ENCODE data around the gene UBE2H. TPM values are rescaled to one million over a fixed set of nuclear protein-coding genes. Genes with fewer than 3 reads are reported as not detected.

The UBE2H gene
- polyA plus RNA-seq, 1 of the 3 experiments (the other 2 are of a cell fraction) = 129 TPM

DNA sequence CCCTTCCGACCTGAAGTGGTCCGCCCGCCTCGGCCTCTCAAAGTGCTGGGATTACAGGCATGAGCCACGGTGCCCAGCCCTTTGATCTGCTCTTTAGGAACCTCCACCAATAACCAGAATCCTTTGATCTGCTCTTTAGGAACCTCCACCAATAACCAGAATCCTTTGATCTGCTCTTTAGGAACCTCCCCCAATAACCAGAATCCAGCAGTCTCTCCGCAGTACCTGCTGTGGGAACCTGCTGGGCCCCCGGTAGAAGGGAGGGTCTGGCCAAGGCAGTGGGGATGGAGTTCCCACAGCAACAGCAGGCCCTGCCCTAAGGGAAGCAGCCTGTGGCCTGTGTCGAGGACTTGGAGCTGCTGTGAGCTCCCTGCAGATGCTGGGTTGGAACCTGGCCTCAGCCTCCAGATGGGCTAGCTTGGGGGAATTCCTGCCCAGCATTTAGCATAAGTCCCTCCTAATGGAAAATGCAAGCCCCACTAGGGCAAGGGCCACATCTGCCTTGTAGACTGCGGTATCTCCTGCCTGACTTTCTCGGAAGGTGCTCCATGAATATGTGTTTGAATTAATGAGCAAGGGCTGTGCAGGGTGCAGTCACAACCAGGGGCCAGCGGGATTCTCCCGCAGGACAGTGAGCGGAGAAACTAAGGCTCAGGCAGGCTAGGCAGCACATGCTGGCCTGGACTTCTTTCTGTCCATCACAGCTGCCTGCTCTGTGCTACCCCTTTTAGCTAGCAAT is 165.8 kb downstream of the UBE2H start:
- Histone ChIP-seq H4K20me1 (ENCODE audit: insufficient read depth) (no peaks in the 10 kb centered on the region), H2AFZ (ENCODE audit: low read depth) (no peak overlapping the region), H3K79me2 (ENCODE audit: insufficient read depth) (no peaks in the 10 kb centered on the region), H3F3A (replicated peaks; ENCODE audit: insufficient read depth) (peaks cover 4% of the 10 kb centered on the region), H3K4me3 (ENCODE audit: low read depth in 2 of 2, low read length in 1 of 2) (no peak overlapping the region), H3K27me3 (ENCODE audit: insufficient read depth) (peaks cover 19% of the 10 kb centered on the region), H3K9ac (no peak overlapping the region), H3K36me3 (replicated peaks in 1 of 2; ENCODE audit: control insufficient read depth in 1 of 2, insufficient read depth in 2 of 2, low read length in 1 of 2) (no peaks in the 10 kb centered on the region), H3K9me2 (no peaks in the 10 kb centered on the region), H3K27ac (ENCODE audit: low read depth in 2 of 2, low read length in 1 of 2) (no peak overlapping the region), H3K9me3 (no peaks in the 10 kb centered on the region), H3K4me1 (ENCODE audit: control insufficient read depth in 1 of 2, insufficient read depth in 2 of 2, low read depth in 1 of 2, low read length in 1 of 2) (peaks cover 13 to 21% of the 10 kb centered on the region in 2 experiments; a peak in 2 of 4 replicates), H3K4me2 (no peak overlapping the region)
- POLR2A ChIA-PET = interaction anchor here (0.6 kb wide), 1 partner anchor 13 kb away, joined by 3 read pairs; no protein-coding TSS in a partner anchor
- TF ChIP-seq RAD21 (IDR thresholded peaks at IDR 0.05; ENCODE audit: low read length) = no peak
- TF ChIP-seq CTCF (IDR thresholded peaks at IDR 0.05) = no peak
- TF ChIP-seq FOXJ3 (CRISPR knock-in tag; IDR thresholded peaks at IDR 0.05) = no peak
- TF ChIP-seq JUND (IDR thresholded peaks at IDR 0.05) = no peak
- TF ChIP-seq SIN3A (IDR thresholded peaks at IDR 0.05; ENCODE audit: borderline replicate concordance, low read depth, low read length) = no peak
- no peak for TF ChIP-seq NFIC (IDR thresholded peaks at IDR 0.05; ENCODE audit: borderline replicate concordance)
- TF ChIP-seq, protein P1, sequence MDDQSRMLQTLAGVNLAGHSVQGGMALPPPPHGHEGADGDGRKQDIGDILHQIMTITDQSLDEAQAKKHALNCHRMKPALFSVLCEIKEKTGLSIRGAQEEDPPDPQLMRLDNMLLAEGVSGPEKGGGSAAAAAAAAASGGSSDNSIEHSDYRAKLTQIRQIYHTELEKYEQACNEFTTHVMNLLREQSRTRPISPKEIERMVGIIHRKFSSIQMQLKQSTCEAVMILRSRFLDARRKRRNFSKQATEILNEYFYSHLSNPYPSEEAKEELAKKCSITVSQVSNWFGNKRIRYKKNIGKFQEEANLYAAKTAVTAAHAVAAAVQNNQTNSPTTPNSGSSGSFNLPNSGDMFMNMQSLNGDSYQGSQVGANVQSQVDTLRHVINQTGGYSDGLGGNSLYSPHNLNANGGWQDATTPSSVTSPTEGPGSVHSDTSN (IDR thresholded peaks at IDR 0.05) = no peak
- TF ChIP-seq RXRA (IDR thresholded peaks at IDR 0.05; ENCODE audit: borderline replicate concordance, low read depth) = no peak
- no peak for TF ChIP-seq MXI1 (IDR thresholded peaks at IDR 0.05; ENCODE audit: low read depth, low read length)
- no peak for TF ChIP-seq FOSL2 (IDR thresholded peaks at IDR 0.05; ENCODE audit: borderline replicate concordance, low read depth)
- TF ChIP-seq, protein P2, sequence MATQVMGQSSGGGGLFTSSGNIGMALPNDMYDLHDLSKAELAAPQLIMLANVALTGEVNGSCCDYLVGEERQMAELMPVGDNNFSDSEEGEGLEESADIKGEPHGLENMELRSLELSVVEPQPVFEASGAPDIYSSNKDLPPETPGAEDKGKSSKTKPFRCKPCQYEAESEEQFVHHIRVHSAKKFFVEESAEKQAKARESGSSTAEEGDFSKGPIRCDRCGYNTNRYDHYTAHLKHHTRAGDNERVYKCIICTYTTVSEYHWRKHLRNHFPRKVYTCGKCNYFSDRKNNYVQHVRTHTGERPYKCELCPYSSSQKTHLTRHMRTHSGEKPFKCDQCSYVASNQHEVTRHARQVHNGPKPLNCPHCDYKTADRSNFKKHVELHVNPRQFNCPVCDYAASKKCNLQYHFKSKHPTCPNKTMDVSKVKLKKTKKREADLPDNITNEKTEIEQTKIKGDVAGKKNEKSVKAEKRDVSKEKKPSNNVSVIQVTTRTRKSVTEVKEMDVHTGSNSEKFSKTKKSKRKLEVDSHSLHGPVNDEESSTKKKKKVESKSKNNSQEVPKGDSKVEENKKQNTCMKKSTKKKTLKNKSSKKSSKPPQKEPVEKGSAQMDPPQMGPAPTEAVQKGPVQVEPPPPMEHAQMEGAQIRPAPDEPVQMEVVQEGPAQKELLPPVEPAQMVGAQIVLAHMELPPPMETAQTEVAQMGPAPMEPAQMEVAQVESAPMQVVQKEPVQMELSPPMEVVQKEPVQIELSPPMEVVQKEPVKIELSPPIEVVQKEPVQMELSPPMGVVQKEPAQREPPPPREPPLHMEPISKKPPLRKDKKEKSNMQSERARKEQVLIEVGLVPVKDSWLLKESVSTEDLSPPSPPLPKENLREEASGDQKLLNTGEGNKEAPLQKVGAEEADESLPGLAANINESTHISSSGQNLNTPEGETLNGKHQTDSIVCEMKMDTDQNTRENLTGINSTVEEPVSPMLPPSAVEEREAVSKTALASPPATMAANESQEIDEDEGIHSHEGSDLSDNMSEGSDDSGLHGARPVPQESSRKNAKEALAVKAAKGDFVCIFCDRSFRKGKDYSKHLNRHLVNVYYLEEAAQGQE (IDR thresholded peaks at IDR 0.05; ENCODE audit: low read depth, low read length) = no peak
- TF ChIP-seq TEAD4 (IDR thresholded peaks at IDR 0.05; ENCODE audit: borderline replicate concordance, insufficient read depth) = no peak
- 87% methylated on average over 13 of the region's 13 CpGs for WGBS (ENCODE audit: low lambda C conversion rate)
- DNase-seq = no peak
- CTCF ChIA-PET = interaction anchor here (0.6 to 1.9 kb wide), 4 partner anchors 11 to 152 kb away, joined by 3 to 4 read pairs (median 3); no protein-coding TSS in a partner anchor

All from SK-N-SH (cell line).